Left lung (tissue), 10 donors: ENCODE data around the gene RAB3GAP1. TPM values are rescaled to one million over a fixed set of nuclear protein-coding genes. Genes with fewer than 3 reads are reported as not detected.

Experiments
- ATAC-seq: fragments of 200-7000 bp; cut with Tn5 transposase; one replicate; pipeline ENCODE4 v1.9.1; 2020; ENCODE audit warnings: moderate library complexity
- DNase-seq, 4 donors: peaks; one replicate each; pipeline ENCODE4 v3.0.0-alpha.2; 2013 to 2020
- H3K27ac ChIP-seq, 2 donors: fragments of 200-600 bp; sonication (generic) in 1 of 2; one replicate each; pipeline versions ENCODE4 v1.5.0 to v1.8.0; 2020 to 2021
- H3K27me3 ChIP-seq, 2 donors: fragments of 200-600 bp; sonication (generic) in 1 of 2; one replicate each; pipeline versions ENCODE4 v1.5.0 to v1.8.0; 2020 to 2021
- H3K36me3 ChIP-seq, 2 donors: fragments of 200-600 bp; sonication (generic) in 1 of 2; one replicate each; pipeline versions ENCODE4 v1.5.0 to v1.8.0; 2020 to 2021
- H3K4me1 ChIP-seq, 2 donors: fragments of 200-600 bp; one replicate each; pipeline ENCODE4 v1.8.0; 2021
- H3K4me3 ChIP-seq, 2 donors: fragments of 200-600 bp; sonication (generic) in 1 of 2; one replicate each; pipeline versions ENCODE4 v1.5.0 to v1.8.0; 2020 to 2021; ENCODE audit warnings: mild to moderate bottlenecking in 1 of 2
- H3K9me3 ChIP-seq, 2 donors: fragments of 200-600 bp; sonication (generic) in 1 of 2; one replicate each; pipeline versions ENCODE4 v1.5.0 to v1.8.0; 2020 to 2021
- intact Hi-C, 2 donors: fragments of 100-400 bp; cut with DNase I; formaldehyde crosslinking; loops; one replicate each; pipeline versions ENCODE4 v1.11.2 to v1.14.2; 2022
- polyA plus RNA-seq, 6 donors: library from polyadenylated mRNA; unstranded; fragments of 120-200 nt; gene quantifications; one replicate each; pipeline ENCODE4 v1.2.1, GENCODE V29; 2013; ENCODE audit not compliant: insufficient read length in 6 of 6
- total RNA-seq, 2 donors: library from RNA; stranded (reverse); fragmentation: NEBNext Ultra II Directional; extraction: Animal tissue kit (Norgen Biotek cat#: 25700); gene quantifications; one replicate each; pipeline ENCODE4 v1.2.1, GENCODE V29; 2021
- TF ChIP-seq, protein P1 (sequence below), 2 donors: fragments of 200-600 bp; sonication (generic) in 1 of 2; IDR thresholded peaks; one replicate each; pipeline versions ENCODE4 v1.5.0 to v1.8.0; 2021; ENCODE audit warnings: antibody characterized with exemption in 2 of 2
- donor health status: DM: no; HTN: yes; CAD: no.
- donor health status: DM: no; HTN: no; CAD: no.

RAB3GAP1 gene
- total and polyA plus RNA-seq, 8 donors, result 40.2 to 68.1 (median 59.7) TPM

DNA sequence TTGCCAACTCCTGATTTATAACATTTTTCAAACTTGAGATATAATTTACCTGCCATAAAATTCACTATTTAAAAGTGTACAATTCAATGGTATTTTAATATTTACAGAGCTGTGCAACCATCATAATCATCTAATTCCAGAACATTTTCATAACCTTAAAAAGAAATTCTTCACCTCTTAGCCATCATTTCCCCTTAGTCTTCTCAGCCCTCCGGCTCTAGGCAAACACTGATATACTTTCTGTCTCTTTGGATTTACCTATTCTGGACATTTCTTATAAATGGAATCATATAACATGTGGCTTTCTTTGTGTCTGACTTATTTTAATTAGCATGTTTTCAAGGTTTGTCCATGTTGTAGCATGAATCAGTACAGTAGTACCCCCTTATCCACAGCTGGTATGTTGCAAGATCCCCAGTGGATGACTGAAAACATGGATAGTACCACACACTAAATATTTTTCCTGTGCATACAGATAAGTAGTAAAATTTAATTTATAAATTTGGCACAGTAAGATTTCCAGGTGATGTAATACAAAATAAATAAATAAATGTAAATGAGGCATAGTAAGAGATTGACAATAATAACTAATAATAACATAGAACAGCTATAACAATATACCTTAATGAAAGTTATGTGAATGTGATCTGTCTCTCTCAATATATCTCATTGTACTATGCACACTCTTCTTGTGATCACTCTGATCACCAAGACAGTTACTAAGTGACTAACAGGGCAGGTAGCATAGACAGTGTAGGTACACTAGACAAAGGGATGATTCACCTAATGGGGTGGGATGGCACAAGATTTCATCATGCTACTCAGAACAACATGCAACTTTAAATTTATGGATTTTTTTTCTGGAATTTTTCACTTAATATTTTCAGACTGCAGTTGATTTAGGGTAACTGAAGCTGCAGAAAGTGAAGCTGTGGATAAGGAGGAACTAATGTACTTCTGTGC lies 73.1 kb downstream of the RAB3GAP1 start:
- DNase-seq (no peak), ATAC-seq (no peak)
- no peak overlapping the region for H3K27ac ChIP-seq
- TF ChIP-seq, protein P1, sequence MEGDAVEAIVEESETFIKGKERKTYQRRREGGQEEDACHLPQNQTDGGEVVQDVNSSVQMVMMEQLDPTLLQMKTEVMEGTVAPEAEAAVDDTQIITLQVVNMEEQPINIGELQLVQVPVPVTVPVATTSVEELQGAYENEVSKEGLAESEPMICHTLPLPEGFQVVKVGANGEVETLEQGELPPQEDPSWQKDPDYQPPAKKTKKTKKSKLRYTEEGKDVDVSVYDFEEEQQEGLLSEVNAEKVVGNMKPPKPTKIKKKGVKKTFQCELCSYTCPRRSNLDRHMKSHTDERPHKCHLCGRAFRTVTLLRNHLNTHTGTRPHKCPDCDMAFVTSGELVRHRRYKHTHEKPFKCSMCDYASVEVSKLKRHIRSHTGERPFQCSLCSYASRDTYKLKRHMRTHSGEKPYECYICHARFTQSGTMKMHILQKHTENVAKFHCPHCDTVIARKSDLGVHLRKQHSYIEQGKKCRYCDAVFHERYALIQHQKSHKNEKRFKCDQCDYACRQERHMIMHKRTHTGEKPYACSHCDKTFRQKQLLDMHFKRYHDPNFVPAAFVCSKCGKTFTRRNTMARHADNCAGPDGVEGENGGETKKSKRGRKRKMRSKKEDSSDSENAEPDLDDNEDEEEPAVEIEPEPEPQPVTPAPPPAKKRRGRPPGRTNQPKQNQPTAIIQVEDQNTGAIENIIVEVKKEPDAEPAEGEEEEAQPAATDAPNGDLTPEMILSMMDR (IDR thresholded peaks at IDR 0.05), result no peak
- no peak overlapping the region for H3K4me3 ChIP-seq
- H3K27me3 ChIP-seq, result no peaks in the 10 kb centered on the region
- intact Hi-C loops, result no loop called here
- peaks cover 3 to 75% of the 10 kb centered on the region in 2 donors for H3K36me3 ChIP-seq
- no peaks in the 10 kb centered on the region for H3K9me3 ChIP-seq
- no peaks in the 10 kb centered on the region for H3K4me1 ChIP-seq

DNA sequence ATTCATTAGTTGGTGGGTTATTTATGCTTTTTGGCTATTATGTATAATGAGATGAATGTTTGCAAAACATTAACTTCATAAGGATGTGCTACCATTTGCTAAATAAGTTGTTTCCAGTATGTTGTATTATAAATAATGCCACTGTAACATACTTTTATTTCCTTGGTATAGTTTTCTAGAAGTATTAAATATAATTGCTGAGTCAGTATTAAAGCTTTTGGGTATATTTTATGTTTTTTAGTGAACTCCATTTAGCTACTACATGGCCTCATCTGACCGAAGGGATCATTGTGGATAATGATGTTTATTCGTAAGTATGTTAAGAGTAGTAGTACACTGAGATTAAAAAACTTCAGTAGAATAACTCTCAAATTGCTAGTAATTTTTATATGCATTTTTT lies 73.8 kb downstream of the RAB3GAP1 start:
- DNase-seq, result no peak
- no peaks in the 10 kb centered on the region for H3K4me1 ChIP-seq
- no peaks in the 10 kb centered on the region for H3K27me3 ChIP-seq
- intact Hi-C loops, result no loop called here
- no peak overlapping the region for H3K4me3 ChIP-seq
- peaks cover 3 to 75% of the 10 kb centered on the region in 2 donors for H3K36me3 ChIP-seq
- H3K9me3 ChIP-seq, result no peaks in the 10 kb centered on the region
- H3K27ac ChIP-seq, result no peak overlapping the region
- no peak for ATAC-seq
- TF ChIP-seq, protein P1 (IDR thresholded peaks at IDR 0.05), result no peak

DNA sequence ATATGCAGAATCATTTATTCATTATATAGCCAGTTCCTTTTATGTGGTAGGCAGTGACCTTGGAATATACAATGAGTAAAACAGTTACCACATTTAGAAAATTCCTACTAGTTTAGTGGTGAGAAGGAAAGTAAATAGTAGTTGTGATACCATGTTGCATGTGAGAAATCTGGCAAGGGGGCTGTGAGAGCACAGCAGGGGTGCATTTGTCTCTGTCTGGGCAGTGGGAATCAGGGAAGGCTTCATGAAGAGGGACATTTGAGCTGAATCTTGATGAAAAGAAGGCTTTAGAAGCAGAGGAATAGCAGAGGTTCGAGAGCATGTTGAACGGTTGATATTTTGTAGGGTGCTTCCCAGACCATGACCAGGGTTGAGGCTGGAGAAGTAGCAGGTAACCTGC lies 78.7 kb downstream of the RAB3GAP1 start:
- Histone ChIP-seq H3K4me3 (no peak overlapping the region), H3K27me3 (no peaks in the 10 kb centered on the region), H3K4me1 (no peaks in the 10 kb centered on the region), H3K36me3 (peaks cover 3 to 97% of the 10 kb centered on the region in 2 donors), H3K27ac (no peak overlapping the region), H3K9me3 (no peaks in the 10 kb centered on the region)
- ATAC-seq (no peak), DNase-seq (no peak)
- TF ChIP-seq, protein P1 (IDR thresholded peaks at IDR 0.05), result no peak
- intact Hi-C loops, result no loop called here

DNA sequence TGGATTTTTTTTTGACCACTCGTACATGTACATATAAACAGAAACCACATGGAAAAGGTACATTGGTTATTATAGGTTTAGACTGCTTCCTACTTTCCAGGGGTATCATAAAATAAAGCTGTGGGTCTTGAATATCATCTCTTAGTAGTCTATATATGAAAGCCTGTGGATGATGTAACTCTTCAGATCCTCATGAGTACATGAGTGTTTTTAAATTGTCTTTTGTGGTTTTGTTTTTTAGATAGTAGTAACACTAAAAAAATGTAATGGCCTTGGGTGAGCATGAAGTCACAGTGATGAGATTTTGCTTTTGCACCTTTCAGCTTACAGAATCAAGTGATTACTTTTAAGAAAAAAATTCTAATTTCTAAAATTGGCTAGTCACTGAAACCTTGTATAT lies 80.2 kb downstream of the RAB3GAP1 start:
- no peak for ATAC-seq
- H3K4me1 ChIP-seq, result no peaks in the 10 kb centered on the region
- no peaks in the 10 kb centered on the region for H3K27me3 ChIP-seq
- DNase-seq, result no peak
- intact Hi-C loops, result no loop called here
- TF ChIP-seq, protein P1 (IDR thresholded peaks at IDR 0.05), result no peak
- H3K4me3 ChIP-seq, result no peak overlapping the region
- no peak overlapping the region for H3K27ac ChIP-seq
- no peaks in the 10 kb centered on the region for H3K9me3 ChIP-seq
- H3K36me3 ChIP-seq, result peaks cover 3 to 99% of the 10 kb centered on the region in 2 donors

- Histone ChIP-seq H3K9me3 (peaks cover 0 to 10% of the 10 kb centered on the region in 2 donors), H3K36me3 (peaks cover 0 to 86% of the 10 kb centered on the region in 2 donors), H3K4me3 (no peak overlapping the region), H3K4me1 (no peaks in the 10 kb centered on the region), H3K27ac (no peak overlapping the region), H3K27me3 (no peaks in the 10 kb centered on the region)
- no peak for DNase-seq
- TF ChIP-seq, protein P1 (IDR thresholded peaks at IDR 0.05), result no peak
- no peak for ATAC-seq
- intact Hi-C loops, result no loop called here
Observed at GRCh38 chr2:135140606-135141005, 88.5 kb downstream of the RAB3GAP1 start.
